HG03565 (cell line): ENCODE results near the gene ATP8B4.

Experiments
- ATAC-seq: cut with Tn5 transposase; IDR thresholded peaks from one replicate; pipeline ENCODE4 v1.9.1; 2021; ENCODE audit warnings: mild to moderate bottlenecking, moderate library complexity; ENCODE audit not compliant: unreplicated experiment

ATP8B4 gene

DNA sequence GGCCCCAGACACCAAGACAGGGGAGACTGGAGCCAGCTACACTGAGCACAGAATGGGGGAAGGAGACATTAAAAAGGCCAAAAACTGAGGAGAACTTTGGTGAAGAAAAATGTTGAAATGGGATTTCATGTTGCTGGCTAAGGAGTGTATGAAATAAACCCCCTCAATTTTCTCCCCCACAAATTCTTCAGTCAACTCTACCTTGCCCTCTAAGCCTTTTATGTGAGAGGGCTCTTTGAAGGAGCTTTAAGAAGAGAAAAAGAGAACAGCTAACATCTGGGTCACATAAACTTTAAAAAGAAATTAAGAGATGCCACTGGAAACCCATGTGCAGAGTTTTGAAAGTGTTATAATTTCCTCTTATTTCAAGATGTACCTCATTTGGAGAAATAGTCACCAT is 88.6 kb downstream of the ATP8B4 start:
- ATAC-seq: no peak

DNA sequence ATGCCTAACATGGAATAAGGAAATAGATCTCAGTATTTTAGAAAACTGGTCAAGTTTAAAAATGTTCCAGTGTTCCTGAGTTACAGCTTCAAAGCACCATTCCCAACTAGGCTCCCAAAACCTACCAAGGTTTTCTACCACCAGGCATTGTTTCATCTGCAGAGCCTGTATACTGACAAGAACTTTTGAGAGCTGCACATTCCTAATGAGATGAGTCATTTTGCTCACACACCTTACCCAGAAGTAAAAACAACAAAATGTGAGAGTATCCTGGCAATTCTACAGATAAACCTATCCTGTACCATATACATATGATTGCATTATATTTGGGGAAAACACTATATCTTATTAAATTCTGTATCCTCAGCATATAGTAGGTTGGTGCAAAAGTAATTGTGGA is 90.7 kb downstream of the ATP8B4 start:
- ATAC-seq: no peak

DNA sequence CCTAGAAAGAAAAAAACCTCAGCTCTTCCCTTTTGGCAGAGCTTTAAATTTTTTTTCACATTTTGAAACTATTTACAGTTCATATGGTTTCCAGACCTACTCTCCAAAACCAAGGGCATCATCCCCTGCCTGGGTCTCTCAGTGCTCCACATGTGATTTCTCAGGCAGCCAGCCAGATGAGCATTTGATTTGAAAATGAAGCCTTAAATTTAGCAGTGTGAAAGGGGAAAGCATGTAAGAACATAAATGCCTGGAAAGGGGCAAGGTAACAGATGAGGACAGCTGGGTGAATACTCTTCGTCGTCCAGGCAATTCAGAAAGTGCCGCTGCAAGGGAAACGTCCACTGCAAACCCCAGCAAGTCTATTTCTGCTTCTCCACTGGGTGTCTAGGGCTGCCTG is 94.8 kb downstream of the ATP8B4 start:
- ATAC-seq: no peak

DNA sequence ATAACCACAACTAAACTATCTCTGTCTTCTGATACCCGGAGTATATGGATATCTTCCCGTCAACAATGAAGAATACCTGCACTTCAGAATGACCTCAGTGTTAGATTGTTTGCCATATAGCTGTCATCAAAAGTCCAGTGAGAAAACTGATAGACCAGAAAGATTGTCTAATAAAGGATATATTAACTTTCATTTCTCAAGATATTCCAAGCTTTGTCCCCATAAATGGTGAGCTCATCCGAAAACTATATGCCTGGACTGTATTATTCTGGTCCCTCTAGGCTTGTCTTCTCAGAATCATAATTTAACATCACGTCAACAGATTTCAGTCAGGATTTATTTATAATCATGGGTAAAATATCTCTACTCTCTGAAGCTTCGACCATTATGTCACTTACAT is 100.5 kb downstream of the ATP8B4 start:
- no peak for ATAC-seq

DNA sequence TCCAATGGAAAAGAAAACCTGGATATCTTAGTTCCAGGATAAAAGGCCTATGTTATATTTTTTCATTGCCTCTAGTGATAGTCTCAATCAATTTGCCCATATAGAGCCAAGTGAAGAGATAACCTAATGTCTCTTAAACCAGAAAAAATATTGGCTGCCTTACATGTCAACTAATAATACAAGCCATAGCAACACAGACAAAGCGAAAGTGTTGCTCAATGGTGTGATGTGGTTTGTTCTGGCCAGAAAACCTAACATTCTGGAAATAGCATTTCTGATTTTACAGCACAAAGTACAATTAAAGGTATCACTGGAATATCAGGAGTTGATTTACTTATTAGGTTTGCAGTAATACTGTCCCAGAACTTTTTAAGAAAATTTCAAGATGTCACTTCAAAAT is 101.5 kb downstream of the ATP8B4 start:
- ATAC-seq: no peak

DNA sequence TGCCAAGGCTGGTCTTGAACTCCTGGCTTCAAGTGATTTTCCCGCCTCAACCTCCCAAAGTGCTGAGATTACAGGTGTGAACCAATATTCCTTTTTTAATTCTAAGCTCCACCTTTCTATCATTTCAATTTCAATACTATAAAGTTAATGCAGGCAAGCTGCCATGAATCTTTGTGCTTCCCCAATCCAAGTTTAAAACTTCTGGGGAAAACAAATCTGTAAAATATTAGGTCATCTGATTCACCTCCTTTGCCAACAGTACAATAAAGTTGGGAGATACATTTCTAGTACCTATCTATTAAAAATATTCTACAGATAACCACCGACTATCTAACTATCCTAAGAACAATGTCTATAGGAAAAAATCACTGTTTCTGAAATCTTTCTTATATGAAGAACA is 102.1 kb downstream of the ATP8B4 start:
- no peak for ATAC-seq

DNA sequence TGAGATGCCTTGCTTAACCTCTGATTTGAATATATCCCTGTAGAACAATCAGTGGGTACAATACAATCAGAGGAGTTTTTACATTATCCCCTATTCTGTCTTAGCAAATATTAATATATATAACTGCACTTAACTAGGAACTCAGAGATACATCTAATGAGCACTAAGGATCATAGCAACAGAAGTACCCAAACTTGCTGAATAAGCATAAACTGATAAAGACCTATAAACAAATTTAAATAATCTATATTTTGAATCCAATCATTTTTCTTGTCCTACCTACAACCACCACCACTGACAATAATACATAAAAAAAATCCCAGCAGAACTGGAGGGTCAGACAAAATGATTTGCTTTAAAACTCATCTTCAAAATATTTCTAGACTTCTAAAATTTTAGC is 106.2 kb downstream of the ATP8B4 start:
- ATAC-seq: no peak

DNA sequence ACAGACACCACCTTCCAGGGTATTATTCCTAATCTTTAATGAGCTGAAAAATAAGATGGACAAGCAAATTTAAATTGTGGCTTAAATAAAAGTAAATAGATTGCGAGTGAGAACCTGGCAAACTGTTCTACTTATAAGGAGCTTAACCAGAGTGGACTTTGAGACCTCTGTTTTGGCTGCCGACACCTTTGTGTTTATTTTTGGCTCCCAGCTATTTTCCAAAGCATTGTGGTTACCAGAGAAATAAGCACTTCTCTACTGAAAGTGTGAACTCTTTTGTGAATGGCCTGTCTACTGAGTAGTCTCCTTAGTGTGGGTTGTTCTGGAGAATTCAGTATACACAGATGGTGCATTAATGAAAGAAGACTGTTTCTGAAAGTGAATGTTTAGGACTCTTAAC is 109.4 kb downstream of the ATP8B4 start:
- ATAC-seq: no peak

DNA sequence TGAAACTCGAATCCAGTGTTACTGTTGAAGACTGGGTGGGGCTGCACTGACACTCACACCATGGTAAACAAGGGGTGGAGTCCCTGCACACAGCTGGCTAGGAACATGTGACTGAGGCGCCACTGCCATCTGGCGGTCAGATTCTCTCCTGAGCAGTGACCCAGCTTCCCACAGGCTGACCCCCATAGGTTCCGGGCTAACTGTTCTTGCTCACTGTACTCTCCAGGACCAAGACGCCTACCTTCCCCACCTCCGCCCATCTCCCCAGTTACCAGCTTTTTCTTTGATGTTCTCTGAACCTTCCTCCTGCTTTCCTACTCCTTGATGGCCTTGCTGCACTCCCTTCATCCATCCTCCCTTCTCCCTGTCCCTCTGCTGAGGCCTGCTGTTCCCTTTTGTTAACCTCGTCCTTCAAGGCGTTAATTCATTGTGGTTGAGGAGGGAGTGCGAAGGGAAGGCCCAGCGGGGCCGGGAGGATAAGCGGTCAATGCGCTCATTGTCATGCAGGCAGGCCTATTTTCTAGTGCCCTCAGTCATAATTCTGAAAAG is 115.2 kb downstream of the ATP8B4 start:
- ATAC-seq: peak; percentile 98

DNA sequence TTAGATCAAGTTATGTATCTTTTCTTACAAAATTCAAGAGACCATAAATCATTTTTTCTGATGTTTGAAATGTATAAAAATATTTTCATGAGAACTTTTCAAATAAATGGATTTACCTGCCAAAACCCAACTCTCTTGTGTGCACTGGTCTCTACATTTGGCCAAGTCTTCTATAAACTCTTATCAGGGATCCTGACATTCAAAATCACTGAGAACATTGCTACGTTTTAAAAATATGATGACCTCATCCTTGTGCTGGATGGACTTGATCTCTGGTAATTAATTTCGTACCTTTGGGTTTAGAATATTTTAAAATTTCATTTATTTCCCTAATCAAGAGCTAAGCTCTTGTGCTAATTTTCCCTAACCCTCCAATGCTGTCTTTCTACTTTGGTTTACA is 127.4 kb downstream of the ATP8B4 start:
- ATAC-seq: no peak

DNA sequence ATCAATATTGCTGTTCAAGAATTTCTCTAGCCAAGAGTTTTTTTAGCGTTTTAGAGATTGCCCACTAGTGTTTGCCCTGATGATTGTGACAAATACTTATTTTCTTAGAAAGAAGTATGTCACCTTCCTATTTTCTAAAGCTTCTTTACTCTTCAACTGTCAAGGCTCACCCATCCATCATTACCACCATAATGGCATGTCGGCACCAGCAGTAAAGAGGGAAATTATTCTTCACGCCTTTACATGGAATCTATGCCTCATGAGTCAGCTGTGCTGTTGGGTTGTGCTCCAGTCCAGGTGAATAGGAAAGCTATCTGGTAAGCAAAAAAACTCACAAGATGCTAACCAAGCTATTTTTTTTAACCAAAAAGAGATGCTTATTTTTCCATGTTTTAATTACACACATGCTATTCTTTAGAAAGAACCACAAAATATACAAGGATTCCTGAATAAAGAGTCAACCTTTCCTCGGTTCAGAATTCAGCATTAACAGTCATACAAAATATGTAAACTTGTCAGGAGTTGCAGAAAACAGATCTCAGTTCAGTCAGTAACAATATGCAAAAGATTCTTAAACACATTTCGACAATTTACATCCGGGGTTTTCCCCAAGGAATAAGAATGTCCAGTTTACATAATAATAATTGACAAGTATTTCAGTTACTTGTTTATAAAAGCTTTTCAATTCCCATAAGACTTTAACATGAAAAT is 128.0 kb downstream of the ATP8B4 start:
- ATAC-seq: no peak

DNA sequence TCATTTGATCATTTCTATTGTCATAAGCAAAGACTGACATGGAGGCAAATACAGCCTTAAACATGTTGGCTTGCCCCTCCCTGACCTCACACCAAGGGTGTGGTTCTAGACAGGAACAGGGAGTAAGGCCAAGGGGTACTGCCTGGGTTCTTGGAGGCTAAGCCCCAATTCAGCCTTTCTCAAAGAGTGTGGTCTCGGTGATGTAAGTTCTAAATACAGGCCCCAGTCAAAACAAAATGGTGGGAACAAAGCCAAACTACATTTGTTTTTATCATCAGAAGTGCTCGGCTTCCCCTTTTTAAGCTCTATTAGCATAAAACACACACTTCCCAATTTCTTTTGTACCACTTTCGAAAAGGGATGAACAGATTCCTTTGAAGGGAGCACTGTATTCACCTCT is 129.5 kb downstream of the ATP8B4 start:
- no peak for ATAC-seq

DNA sequence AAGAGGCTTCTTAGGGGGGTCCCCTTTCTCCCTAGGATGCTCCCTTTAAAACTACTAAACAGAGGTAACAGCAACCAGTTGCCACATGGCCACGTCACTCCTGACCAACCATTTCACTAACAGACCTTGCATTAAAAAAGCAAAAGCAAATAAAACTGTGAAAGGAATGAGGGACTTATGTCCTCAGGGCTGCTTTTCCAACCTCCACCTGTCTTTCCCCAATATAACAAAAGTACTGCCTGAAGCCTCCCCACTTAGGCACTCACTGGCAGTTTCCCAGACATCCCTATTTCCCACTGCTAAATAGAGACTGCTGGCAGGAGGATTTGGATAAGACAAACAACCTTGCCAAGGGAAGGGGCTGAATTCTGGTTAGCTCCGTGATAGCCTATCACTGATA is 130.3 kb downstream of the ATP8B4 start:
- no peak for ATAC-seq

DNA sequence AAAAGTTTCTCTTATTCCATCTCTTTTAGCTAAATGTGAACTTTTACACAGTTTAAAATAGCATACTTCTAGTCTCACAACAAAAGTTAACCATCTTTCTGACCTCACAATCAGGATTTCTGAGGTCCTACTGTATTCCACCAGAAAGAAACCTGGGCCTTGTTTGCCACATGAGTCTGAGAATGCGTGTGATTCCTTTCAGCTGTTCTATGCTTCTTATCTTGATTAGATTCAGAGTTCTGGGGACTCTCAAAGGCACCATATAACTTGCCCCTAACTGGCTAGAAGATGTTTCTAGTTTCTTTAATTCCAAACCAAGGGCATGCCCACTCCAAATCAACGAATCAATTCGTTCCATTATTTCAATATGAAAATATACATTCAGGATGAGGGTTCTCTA is 131.1 kb downstream of the ATP8B4 start:
- ATAC-seq: no peak

DNA sequence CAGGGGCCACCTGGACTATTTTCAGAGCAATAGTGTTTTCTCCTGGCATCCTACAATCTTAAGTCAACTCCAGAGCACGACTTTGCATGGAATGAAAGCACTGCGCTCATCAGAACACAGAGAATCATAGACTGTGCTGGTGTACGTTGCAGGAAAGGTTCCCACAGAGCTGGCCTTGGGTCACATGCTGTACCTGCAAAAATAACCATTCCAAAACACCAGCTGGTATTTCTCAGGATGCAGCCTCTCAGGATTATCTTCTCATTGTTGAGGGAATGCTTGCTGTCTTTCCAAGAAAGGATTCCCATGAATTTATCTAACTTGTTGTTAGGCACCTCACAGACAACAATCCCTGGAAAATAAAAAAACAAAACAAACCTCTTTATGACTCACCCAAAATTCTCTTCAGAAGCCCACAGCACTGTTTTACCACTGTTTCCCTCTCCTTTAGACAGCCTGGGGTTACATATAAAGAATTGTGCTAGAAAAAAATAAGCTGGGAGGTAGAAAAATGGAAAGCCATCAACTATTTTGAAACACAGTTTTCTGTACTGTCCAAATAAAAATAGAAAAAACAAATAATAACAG is 131.7 kb downstream of the ATP8B4 start:
- no peak for ATAC-seq

DNA sequence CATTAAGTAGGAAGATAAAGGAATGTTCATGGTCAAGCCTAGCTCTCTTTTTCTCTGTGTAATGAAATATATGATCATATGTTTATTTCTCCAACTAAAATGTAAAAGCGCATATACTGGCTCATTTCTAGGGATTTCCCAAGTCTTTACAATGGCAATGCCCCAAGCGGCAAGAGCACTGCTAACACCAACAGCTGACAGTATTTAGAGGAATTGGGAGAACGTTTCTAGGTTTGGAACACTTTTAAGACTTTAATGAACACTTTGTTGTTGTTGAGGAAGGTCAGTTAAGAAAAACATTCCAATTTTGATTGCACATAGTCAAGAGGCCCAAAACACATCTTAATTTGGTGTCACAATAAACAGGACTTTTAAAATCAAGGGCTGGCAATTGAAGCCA is 132.7 kb downstream of the ATP8B4 start:
- no peak for ATAC-seq

DNA sequence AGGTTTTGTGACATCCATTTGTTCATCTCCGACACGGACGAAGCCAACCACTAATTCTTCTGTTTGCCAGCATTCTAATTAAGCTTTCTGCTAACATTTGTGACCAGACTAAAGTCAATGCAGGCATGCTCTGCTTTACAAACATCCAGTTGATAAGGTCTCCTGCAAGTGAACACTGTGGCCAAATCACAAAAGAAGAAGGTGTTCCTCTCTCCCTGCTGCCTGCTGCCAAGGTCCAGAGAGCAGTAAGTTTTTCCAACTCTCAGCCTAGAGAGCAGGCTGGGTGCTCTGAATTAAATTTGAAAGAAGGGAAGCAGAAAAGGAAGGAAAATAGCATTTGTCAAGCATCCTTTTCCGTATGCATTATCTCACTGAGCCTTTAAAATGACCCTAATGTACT is 133.6 kb downstream of the ATP8B4 start:
- no peak for ATAC-seq

DNA sequence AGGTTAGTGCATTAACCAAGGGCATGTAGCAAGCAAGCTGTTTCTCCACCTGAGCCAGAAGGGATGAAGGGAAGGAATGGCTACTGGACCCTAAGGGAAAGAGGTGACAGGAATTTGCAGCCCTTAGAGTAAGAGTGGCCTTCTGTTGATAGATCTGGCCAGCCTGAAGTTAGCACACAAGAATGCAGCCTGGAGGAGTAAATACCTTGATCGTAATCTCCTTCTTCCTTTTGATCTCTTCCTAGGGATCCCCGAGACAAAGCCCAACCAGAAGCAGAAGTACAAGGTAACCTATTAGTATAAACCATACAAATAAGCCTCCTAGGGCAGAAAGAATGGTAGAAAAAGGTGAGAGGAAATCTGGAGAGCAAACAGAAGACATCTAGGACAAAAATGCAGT is 134.6 kb downstream of the ATP8B4 start:
- no peak for ATAC-seq

DNA sequence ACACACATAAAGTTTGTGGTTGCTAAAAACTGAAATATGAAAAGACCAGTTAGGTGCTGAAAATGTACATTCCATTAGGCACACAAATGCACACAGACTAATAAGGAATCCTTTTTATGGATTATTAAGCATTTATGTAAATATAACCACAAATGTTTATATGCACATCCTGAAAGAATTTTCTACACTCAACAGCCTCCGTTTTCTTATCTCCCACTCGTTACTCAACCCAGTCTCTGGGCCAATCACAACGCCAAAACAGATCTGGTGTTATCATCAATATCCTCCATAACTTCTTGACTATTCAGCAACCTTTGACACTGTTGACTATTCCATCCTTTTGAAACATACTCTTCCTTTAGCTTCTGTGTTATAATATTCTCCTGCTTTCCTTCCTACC is 136.4 kb downstream of the ATP8B4 start:
- ATAC-seq: no peak

DNA sequence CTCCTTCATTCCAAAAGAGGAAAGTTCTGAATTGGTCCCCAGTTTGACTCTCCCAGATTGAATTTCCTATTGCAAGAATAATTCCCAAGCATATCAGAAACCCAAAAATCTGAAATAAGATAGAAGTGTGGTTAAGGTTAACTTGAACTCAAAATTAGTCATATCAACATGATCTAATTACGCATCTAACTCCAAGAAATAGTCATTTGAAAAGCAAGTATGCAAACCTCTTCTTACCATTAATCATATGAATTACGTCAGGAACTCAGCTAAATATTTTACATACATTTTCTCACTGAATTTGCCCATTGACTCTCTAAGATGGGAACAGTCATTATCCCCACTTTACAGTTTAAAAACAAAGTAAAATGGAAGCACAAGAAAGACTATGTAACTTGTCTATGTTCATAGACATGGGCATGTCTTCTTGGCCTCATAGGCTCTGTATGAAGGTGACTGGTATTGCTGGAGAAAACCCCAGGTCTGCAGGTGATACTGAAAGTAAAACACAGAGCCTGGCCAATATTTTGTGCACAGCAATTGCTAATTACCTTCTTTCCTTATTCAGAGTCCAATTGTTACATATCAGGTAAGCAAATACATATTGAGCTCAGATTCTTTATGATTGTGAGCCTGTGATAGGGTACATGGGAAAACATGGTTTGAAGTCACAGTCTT is 139.2 kb downstream of the ATP8B4 start:
- no peak for ATAC-seq

DNA sequence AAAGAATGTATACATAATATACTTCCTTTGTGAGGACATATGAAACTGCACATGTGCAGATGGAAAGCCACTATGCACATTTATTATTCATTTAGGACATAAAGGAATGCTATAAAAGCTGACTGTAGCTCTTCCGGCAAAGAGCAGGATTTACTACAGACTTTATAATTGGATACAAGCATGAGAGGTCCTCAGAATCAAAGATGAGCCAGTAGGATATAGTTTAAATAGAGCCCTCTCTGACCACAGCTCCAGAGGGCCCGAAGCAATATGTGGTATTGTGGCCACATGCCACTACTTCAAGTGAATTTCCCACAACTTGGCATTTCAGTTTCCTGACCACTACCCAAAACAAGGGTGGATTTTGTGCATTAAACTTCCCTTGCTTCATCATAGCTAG is 140.9 kb downstream of the ATP8B4 start:
- no peak for ATAC-seq

DNA sequence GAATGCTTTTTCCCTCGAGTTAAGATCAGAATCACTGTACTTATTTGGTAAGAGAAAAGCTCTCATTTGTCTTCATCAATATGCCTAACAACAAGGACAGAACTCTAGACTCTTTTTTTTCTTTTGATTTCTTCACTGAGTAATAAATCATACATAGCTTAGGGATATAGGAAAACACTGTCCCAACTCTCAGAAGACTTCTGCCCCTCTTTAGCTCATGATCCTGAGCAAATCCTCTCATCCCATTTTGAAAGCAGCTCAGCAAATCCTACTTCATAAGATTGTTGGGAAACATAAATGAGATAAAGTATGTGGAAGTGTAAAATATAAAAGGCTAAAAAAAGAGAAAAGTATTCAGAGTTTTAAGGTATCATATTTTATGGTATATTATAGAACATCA is 141.7 kb downstream of the ATP8B4 start:
- ATAC-seq: no peak
